HEK293 (cell line): ENCODE measurements around the gene TSEN54.
A peak's percentile ranks its signal among the peaks of the same experiment; 100 is the strongest.

Experiments used
- CTCF ChIA-PET: fragments of 350-600 bp; formaldehyde crosslinking; extraction: SDS; loops from one replicate; lab custom pipeline; 2021; ENCODE audit warnings: antibody characterized with exemption; lab: Yijun Ruan, JAX
- POLR2A ChIA-PET: fragments of 300-600 bp; formaldehyde crosslinking; extraction: SDS; loops from one replicate; lab custom pipeline; 2020; ENCODE audit warnings: antibody characterized with exemption, inconsistent platforms; lab: Yijun Ruan, JAX
- H3K27ac ChIP-seq: fragments of 200-500 bp; sonication (Bioruptor generic); 2 replicates; pipeline ENCODE4 v1.5.1; 2014; ENCODE audit warnings: low read depth, low read length, control low read depth, inconsistent platforms; ENCODE audit errors: extremely low read depth
- H3K36me3 ChIP-seq, 2 experiments: fragments of 200-500 bp in 1 of 2; sonication (Bioruptor generic) in 1 of 2; 1 replicate in 1 of 2; 2 replicates in 1 of 2; pipeline ENCODE4 v1.5.1; 2014 to 2017; ENCODE audit warnings: inconsistent platforms in 2 of 2, low read length in 2 of 2; ENCODE audit not compliant: control insufficient read depth in 2 of 2, insufficient read depth in 1 of 2
- H3K4me1 ChIP-seq: fragments of 200-500 bp; sonication (Bioruptor generic); 2 replicates; pipeline ENCODE4 v1.5.1; 2014; ENCODE audit warnings: mild to moderate bottlenecking, low read length, inconsistent platforms; ENCODE audit not compliant: control insufficient read depth, insufficient read depth
- H3K4me3 ChIP-seq: 2 replicates; pipeline ENCODE4 v1.5.1; 2011; ENCODE audit warnings: low read depth, mild to moderate bottlenecking, control low read depth, low read length, moderate library complexity
- H3K9me3 ChIP-seq: fragments of 200-500 bp; sonication (Bioruptor generic); 2 replicates; pipeline ENCODE4 v1.5.1; 2014; ENCODE audit warnings: low read depth, low read length, inconsistent platforms; ENCODE audit not compliant: control insufficient read depth, insufficient read depth
- EGR2 ChIP-seq: fragments of 450-650 bp; formaldehyde crosslinking; IDR thresholded peaks from 2 replicates; pipeline ENCODE4 v1.5.1; 2016; ENCODE audit warnings: low read depth, missing biosample characterization, missing genetic modification characterization
- GLIS2 ChIP-seq: fragments of 450-650 bp; formaldehyde crosslinking; IDR thresholded peaks from 2 replicates; pipeline ENCODE4 v1.5.1; 2016; ENCODE audit warnings: missing biosample characterization, missing genetic modification characterization
- PRDM6 ChIP-seq: fragments of 450-650 bp; formaldehyde crosslinking; IDR thresholded peaks from 2 replicates; pipeline ENCODE4 v1.5.1; 2017; ENCODE audit warnings: missing biosample characterization, missing genetic modification characterization
- REPIN1 ChIP-seq: fragments of 450-650 bp; formaldehyde crosslinking; IDR thresholded peaks from 2 replicates; pipeline ENCODE4 v1.5.1; 2017; ENCODE audit warnings: missing biosample characterization, missing genetic modification characterization, low read depth
- ZBTB26 ChIP-seq: fragments of 450-650 bp; formaldehyde crosslinking; optimal IDR thresholded peaks from 2 replicates; pipeline ENCODE3; 2016; ENCODE audit warnings: missing biosample characterization, mild to moderate bottlenecking, missing genetic modification characterization
- ZBTB48 ChIP-seq: fragments of 450-650 bp; formaldehyde crosslinking; IDR thresholded peaks from 2 replicates; pipeline ENCODE4 v1.5.1; 2016; ENCODE audit warnings: missing biosample characterization, missing genetic modification characterization
- ZFHX2 ChIP-seq: fragments of 450-650 bp; formaldehyde crosslinking; conservative IDR thresholded peaks from 2 replicates; pipeline ENCODE4 v1.5.1; 2016; ENCODE audit warnings: missing biosample characterization, missing genetic modification characterization
- ZNF214 ChIP-seq: fragments of 450-650 bp; formaldehyde crosslinking; IDR thresholded peaks from 2 replicates; pipeline ENCODE4 v1.5.1; 2017; ENCODE audit warnings: missing biosample characterization, mild to moderate bottlenecking, missing genetic modification characterization, borderline replicate concordance
- ZNF23 ChIP-seq: fragments of 450-650 bp; formaldehyde crosslinking; IDR thresholded peaks from 2 replicates; pipeline ENCODE4 v1.5.1; 2016; ENCODE audit warnings: missing biosample characterization, missing genetic modification characterization, borderline replicate concordance
- ZNF341 ChIP-seq: fragments of 450-650 bp; formaldehyde crosslinking; IDR thresholded peaks from 2 replicates; pipeline ENCODE4; 2016; ENCODE audit warnings: low read depth, missing biosample characterization, missing genetic modification characterization
- ZNF558 ChIP-seq: fragments of 450-650 bp; formaldehyde crosslinking; IDR thresholded peaks from 2 replicates; pipeline ENCODE4 v1.5.1; 2016; ENCODE audit warnings: missing biosample characterization, missing genetic modification characterization
- ZNF623 ChIP-seq: fragments of 450-650 bp; formaldehyde crosslinking; IDR thresholded peaks from 2 replicates; pipeline ENCODE4 v1.5.1; 2016; ENCODE audit warnings: missing biosample characterization, missing genetic modification characterization
- TF ChIP-seq, protein P1 (sequence below): fragments of 450-650 bp; formaldehyde crosslinking; IDR thresholded peaks from 2 replicates; pipeline ENCODE4 v1.5.1; 2016; ENCODE audit warnings: missing biosample characterization, missing genetic modification characterization
- TF ChIP-seq, protein P2 (sequence below): fragments of 450-650 bp; formaldehyde crosslinking; IDR thresholded peaks from 2 replicates; pipeline ENCODE4 v1.5.1; 2016; ENCODE audit warnings: missing biosample characterization, missing genetic modification characterization
- TF ChIP-seq, protein P3 (sequence below): fragments of 450-650 bp; formaldehyde crosslinking; IDR thresholded peaks from 2 replicates; pipeline ENCODE4 v1.5.1; 2016; ENCODE audit warnings: missing biosample characterization, missing genetic modification characterization

TSEN54 gene

DNA sequence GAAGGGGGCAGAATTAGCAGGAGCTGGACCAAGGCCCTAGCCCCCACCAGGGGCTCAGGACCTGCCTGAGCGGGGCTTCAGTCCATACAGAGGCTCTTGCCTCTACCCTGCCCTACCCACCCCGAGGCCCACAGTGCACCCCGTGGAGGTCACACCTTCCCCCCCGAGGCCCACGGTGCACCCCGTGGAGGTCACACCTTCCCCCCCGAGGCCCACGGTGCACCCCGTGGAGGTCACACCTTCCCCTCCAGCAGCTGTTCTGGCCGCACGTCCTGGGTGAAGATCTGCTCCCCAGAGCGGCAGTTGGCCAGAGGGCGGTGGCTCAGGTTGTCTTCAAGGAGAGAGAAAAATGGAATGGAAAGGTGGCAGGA lies 12.4 kb upstream of the TSEN54 start:
- Histone ChIP-seq H3K9me3 (no peaks in the 10 kb centered on the region), H3K4me1 (no peaks in the 10 kb centered on the region), H3K27ac (no peak overlapping the region), H3K4me3 (no peak overlapping the region), H3K36me3 (peaks cover 0 to 89% of the 10 kb centered on the region in 2 experiments; a peak in 2 of 3 replicates)
- ChIA-PET POLR2A (interaction anchor here (1.2 to 1.8 kb wide), 2 partner anchors 9 to 21 kb away, joined by 5 to 10 read pairs; partner anchors contain the start of gene LLGL2), CTCF (interaction anchor here (0.6 to 3.9 kb wide), 5 partner anchors 10 to 244 kb away, joined by 3 to 20 read pairs (median 4); partner anchors contain the start of gene TSEN54)
- TF ChIP-seq ZNF341 (tag by site-specific recombination): no peak
- TF ChIP-seq, protein P1, sequence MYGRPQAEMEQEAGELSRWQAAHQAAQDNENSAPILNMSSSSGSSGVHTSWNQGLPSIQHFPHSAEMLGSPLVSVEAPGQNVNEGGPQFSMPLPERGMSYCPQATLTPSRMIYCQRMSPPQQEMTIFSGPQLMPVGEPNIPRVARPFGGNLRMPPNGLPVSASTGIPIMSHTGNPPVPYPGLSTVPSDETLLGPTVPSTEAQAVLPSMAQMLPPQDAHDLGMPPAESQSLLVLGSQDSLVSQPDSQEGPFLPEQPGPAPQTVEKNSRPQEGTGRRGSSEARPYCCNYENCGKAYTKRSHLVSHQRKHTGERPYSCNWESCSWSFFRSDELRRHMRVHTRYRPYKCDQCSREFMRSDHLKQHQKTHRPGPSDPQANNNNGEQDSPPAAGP (tag by site-specific recombination): no peak
- TF ChIP-seq REPIN1 (tag by site-specific recombination): no peak

DNA sequence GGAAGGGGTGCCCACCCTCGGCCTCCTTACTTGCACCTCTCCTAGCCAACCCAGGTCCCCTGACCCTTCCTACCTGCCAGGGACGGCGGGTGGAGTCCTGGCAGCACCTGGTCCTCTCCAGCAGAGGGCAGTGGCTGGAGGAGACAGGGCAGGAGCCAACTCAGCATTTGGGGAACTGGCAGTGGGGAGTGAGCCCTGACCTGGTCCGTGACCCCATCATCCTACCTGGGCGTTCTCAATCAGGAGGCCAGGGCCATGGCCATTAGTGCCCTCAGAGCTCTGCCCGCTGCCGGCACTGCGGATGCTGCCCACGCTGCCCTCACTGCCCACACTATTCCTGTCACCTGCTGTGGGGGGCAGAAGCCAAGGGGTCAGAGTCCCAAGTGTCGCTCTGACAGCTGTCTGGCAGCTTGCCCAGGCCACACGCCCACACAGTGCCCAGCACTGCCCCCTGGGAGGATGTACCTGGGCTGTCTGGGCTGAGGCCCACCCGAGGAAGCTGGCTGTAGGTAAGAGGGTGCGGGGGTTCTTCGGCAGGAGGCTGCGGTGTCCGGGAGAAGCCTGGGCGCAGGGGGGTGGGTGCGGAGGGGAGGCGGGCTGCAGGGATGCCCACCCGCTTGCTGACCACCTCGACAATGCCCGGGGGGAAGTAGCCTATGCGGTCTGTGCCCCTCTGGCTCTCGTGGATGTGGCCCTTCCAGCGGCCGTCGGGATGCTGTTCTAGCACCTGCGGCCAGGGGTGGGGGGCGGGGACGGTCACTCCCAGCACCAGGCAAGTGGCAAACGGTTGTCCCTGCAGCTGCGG lies 11.8 kb upstream of the TSEN54 start:
- no peak for TF ChIP-seq ZNF558
- TF ChIP-seq ZBTB26: no peak
- TF ChIP-seq ZNF23 (tag by site-specific recombination): no peak
- TF ChIP-seq, protein P2, sequence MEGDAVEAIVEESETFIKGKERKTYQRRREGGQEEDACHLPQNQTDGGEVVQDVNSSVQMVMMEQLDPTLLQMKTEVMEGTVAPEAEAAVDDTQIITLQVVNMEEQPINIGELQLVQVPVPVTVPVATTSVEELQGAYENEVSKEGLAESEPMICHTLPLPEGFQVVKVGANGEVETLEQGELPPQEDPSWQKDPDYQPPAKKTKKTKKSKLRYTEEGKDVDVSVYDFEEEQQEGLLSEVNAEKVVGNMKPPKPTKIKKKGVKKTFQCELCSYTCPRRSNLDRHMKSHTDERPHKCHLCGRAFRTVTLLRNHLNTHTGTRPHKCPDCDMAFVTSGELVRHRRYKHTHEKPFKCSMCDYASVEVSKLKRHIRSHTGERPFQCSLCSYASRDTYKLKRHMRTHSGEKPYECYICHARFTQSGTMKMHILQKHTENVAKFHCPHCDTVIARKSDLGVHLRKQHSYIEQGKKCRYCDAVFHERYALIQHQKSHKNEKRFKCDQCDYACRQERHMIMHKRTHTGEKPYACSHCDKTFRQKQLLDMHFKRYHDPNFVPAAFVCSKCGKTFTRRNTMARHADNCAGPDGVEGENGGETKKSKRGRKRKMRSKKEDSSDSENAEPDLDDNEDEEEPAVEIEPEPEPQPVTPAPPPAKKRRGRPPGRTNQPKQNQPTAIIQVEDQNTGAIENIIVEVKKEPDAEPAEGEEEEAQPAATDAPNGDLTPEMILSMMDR: peak; percentile 73
- TF ChIP-seq EGR2 (tag by site-specific recombination): peak; percentile 80
- TF ChIP-seq ZFHX2 (tag by site-specific recombination): peak; percentile 78
- TF ChIP-seq, protein P3, sequence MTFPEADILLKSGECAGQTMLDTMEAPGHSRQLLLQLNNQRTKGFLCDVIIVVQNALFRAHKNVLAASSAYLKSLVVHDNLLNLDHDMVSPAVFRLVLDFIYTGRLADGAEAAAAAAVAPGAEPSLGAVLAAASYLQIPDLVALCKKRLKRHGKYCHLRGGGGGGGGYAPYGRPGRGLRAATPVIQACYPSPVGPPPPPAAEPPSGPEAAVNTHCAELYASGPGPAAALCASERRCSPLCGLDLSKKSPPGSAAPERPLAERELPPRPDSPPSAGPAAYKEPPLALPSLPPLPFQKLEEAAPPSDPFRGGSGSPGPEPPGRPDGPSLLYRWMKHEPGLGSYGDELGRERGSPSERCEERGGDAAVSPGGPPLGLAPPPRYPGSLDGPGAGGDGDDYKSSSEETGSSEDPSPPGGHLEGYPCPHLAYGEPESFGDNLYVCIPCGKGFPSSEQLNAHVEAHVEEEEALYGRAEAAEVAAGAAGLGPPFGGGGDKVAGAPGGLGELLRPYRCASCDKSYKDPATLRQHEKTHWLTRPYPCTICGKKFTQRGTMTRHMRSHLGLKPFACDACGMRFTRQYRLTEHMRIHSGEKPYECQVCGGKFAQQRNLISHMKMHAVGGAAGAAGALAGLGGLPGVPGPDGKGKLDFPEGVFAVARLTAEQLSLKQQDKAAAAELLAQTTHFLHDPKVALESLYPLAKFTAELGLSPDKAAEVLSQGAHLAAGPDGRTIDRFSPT (tag by site-specific recombination): peak; percentile 82
- TF ChIP-seq ZNF214: no peak
- TF ChIP-seq GLIS2 (tag by site-specific recombination): peak; percentile 55
- TF ChIP-seq ZBTB48: peak; percentile 42; the same call in 1 of the 2 replicates
- Histone ChIP-seq H3K4me3 (no peak overlapping the region), H3K4me1 (no peaks in the 10 kb centered on the region), H3K9me3 (no peaks in the 10 kb centered on the region), H3K36me3 (peaks cover 0 to 89% of the 10 kb centered on the region in 2 experiments; a peak in 2 of 3 replicates), H3K27ac (no peak overlapping the region)
- ChIA-PET CTCF (interaction anchor here (0.6 to 3.9 kb wide), 11 partner anchors 13 to 303 kb away, joined by 3 to 20 read pairs (median 3); partner anchors contain the start of genes TMEM94 and TSEN54), POLR2A (interaction anchor here (0.8 kb wide), 1 partner anchor 12 kb away, joined by 3 read pairs; the partner anchor contains the start of gene TSEN54)

DNA sequence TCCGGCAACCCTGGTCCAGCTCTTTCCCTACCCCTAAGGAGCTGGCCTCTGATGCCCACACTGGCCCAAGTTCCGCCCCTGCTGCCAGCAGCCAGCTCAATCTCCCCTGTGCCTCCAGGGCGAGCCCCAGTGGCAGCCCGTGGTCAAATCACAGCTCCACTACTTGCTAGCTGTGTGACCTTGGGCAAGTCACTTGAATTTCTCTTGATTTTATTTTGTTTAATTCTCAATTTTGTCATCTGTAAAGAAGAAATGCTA lies 11.2 kb upstream of the TSEN54 start:
- POLR2A ChIA-PET: interaction anchor here (0.8 kb wide), 1 partner anchor 11 kb away, joined by 3 read pairs; the partner anchor contains the start of gene TSEN54
- TF ChIP-seq PRDM6 (tag by site-specific recombination) (no peak), ZNF623 (tag by site-specific recombination) (no peak)
- no peaks in the 10 kb centered on the region for H3K4me1 ChIP-seq
- H3K4me3 ChIP-seq: no peak overlapping the region
- no peaks in the 10 kb centered on the region for H3K9me3 ChIP-seq
- peaks cover 0 to 89% of the 10 kb centered on the region in 2 experiments; a peak in 2 of 3 replicates for H3K36me3 ChIP-seq
- CTCF ChIA-PET: interaction anchor here (0.6 to 3.9 kb wide), 7 partner anchors 13 to 244 kb away, joined by 3 to 20 read pairs (median 3); partner anchors contain the start of genes TMEM94 and TSEN54
- H3K27ac ChIP-seq: no peak overlapping the region
